ENCODE measurements around the gene TBCCD1. TPM values are rescaled to one million over a fixed set of nuclear protein-coding genes. Genes with fewer than 3 reads are reported as not detected.
"Not testable (repeated sequence)": the region's sequence is repeated elsewhere in the genome, so short reads cannot be mapped to it uniquely, and the experiment has no call there.

The TBCCD1 gene
- polyA plus RNA-seq, 4 donors = 18.3 to 21.5 (median 19.8) TPM

- no peak for DNase-seq (ENCODE audit: low read depth in 4 of 4, low spot score in 3 of 4)
Measured at GRCh38 chr3:186564586-186564985, 2.6 kb downstream of the TBCCD1 start.

- no peak for DNase-seq (ENCODE audit: low read depth in 4 of 4, low spot score in 3 of 4)
Measured at GRCh38 chr3:186552408-186553031, 14.6 kb downstream of the TBCCD1 start.

- DNase-seq (ENCODE audit: low read depth in 4 of 4, low spot score in 3 of 4) = no peak
Measured at GRCh38 chr3:186551387-186551786, 15.8 kb downstream of the TBCCD1 start.

GRCh38 chr3:186549497-186549896 lies 17.6 kb downstream of the TBCCD1 start:
- DNase-seq (ENCODE audit: low read depth in 4 of 4, low spot score in 3 of 4) = no peak

- DNase-seq (ENCODE audit: low read depth in 4 of 4, low spot score in 3 of 4) = no peak
Measured at GRCh38 chr3:186544281-186544680, 22.9 kb downstream of the TBCCD1 start, which contains the start of gene CRYGS. TSS of gene CRYGS (minus strand) at chr3:186544380. CDS start at chr3:186544326, 54 bp downstream.

GRCh38 chr3:186540835-186541226 lies 26.3 kb downstream of the TBCCD1 start:
- no peak for DNase-seq (ENCODE audit: low read depth in 4 of 4, low spot score in 3 of 4)

GRCh38 chr3:186540221-186540834 lies 26.8 kb downstream of the TBCCD1 start:
- DNase-seq (ENCODE audit: low read depth in 4 of 4, low spot score in 3 of 4) = peak in 3 of 4 donors; percentile 57 to 71 (median 64)

GRCh38 chr3:186538779-186539178 lies 28.4 kb downstream of the TBCCD1 start:
- DNase-seq (ENCODE audit: low read depth in 4 of 4, low spot score in 3 of 4) = no peak

GRCh38 chr3:186536883-186537844 lies 30.0 kb downstream of the TBCCD1 start:
- DNase-seq (ENCODE audit: low read depth in 4 of 4, low spot score in 3 of 4) = no peak

GRCh38 chr3:186534113-186534669 lies 32.9 kb downstream of the TBCCD1 start:
- DNase-seq (ENCODE audit: low read depth in 4 of 4, low spot score in 3 of 4) = no peak

GRCh38 chr3:186532598-186533072 lies 34.5 kb downstream of the TBCCD1 start:
- no peak for DNase-seq (ENCODE audit: low read depth in 4 of 4, low spot score in 3 of 4)

GRCh38 chr3:186531694-186532093 lies 35.4 kb downstream of the TBCCD1 start:
- DNase-seq (ENCODE audit: low read depth in 4 of 4, low spot score in 3 of 4) = not testable (repeated sequence)

- DNase-seq (ENCODE audit: low read depth in 4 of 4, low spot score in 3 of 4) = no peak
Measured at GRCh38 chr3:186530415-186530814, 36.7 kb downstream of the TBCCD1 start.

GRCh38 chr3:186529201-186529999 lies 37.7 kb downstream of the TBCCD1 start:
- no peak for DNase-seq (ENCODE audit: low read depth in 4 of 4, low spot score in 3 of 4)

GRCh38 chr3:186526256-186526606 lies 40.9 kb downstream of the TBCCD1 start:
- DNase-seq (ENCODE audit: low read depth in 4 of 4, low spot score in 3 of 4) = no peak

GRCh38 chr3:186525369-186526255 lies 41.5 kb downstream of the TBCCD1 start:
- no peak for DNase-seq (ENCODE audit: low read depth in 4 of 4, low spot score in 3 of 4)

GRCh38 chr3:186524616-186525015 lies 42.5 kb downstream of the TBCCD1 start:
- no peak for DNase-seq (ENCODE audit: low read depth in 4 of 4, low spot score in 3 of 4)

GRCh38 chr3:186523434-186523833 lies 43.7 kb downstream of the TBCCD1 start:
- DNase-seq (ENCODE audit: low read depth in 4 of 4, low spot score in 3 of 4) = no peak

- DNase-seq (ENCODE audit: low read depth in 4 of 4, low spot score in 3 of 4) = no peak
Measured at GRCh38 chr3:186523022-186523421, 44.1 kb downstream of the TBCCD1 start.

Data from right renal pelvis (tissue), 4 donors.